Endothelial cell of umbilical vein (primary cell): Measurements from ENCODE around the gene DOCK4. TPM values are rescaled to one million over a fixed set of nuclear protein-coding genes. Genes with fewer than 3 reads are reported as not detected.

Source experiments
- BruUV-seq: library from RNA; stranded (reverse); fragments of 400-500 nt; replicated peaks from 2 replicates; lab custom pipeline; 2021; lab: Mats Ljungman, UMichigan
- CTCF ChIA-PET: fragments of 300-600, 350-600 bp; sonication (Branson Sonifier 250); formaldehyde crosslinking; loops from one replicate; lab custom pipeline; 2021; ENCODE audit warnings: antibody characterized with exemption, inconsistent platforms; lab: Charles Lee
- POLR2A ChIA-PET: fragments of 300-600, 350-600 bp; sonication (Branson Sonifier 250); formaldehyde crosslinking; loops from one replicate; lab custom pipeline; 2021; ENCODE audit warnings: antibody characterized with exemption, inconsistent platforms; lab: Charles Lee
- DNase-seq: peaks from one replicate; pipeline ENCODE4 v3.0.0-alpha.2; 2011; ENCODE audit warnings: low read depth, low spot score
- FAIRE-seq: peaks from 2 replicates; lab custom pipeline; 2011; peaks lifted over from hg19 to GRCh38; lab: Jason Lieb, UNC
- H2AFZ ChIP-seq: 2 replicates; pipeline ENCODE4 v1.6.0; 2012; ENCODE audit warnings: low read depth, low read length, control low read depth, inconsistent platforms
- H3K27ac ChIP-seq: 2 replicates; pipeline ENCODE4 v1.5.1; 2011; ENCODE audit warnings: low read depth, mild to moderate bottlenecking, control low read depth, low read length, moderate library complexity; ENCODE audit not compliant: insufficient read depth
- H3K27me3 ChIP-seq, 2 experiments: 2 replicates each; pipeline versions ENCODE4 v1.6.0 to v1.6.1; 2011; ENCODE audit warnings: low read length in 2 of 2, mixed read lengths in 1 of 2; ENCODE audit not compliant: control insufficient read depth in 2 of 2, insufficient read depth in 2 of 2
- H3K36me3 ChIP-seq, 2 experiments: 2 replicates in 1 of 2; 3 replicates in 1 of 2; pipeline ENCODE4 v1.5.1; 2011; ENCODE audit warnings: low read length in 2 of 2, mild to moderate bottlenecking in 1 of 2, moderate library complexity in 1 of 2; ENCODE audit not compliant: control insufficient read depth in 2 of 2, insufficient read depth in 2 of 2; ENCODE audit errors: extremely low read depth in 1 of 2
- H3K4me1 ChIP-seq: 3 replicates; pipeline ENCODE4 v1.5.1; 2011; ENCODE audit warnings: mild to moderate bottlenecking, low read length; ENCODE audit not compliant: control insufficient read depth, insufficient read depth; ENCODE audit errors: extremely low read depth
- H3K4me2 ChIP-seq: 2 replicates; pipeline ENCODE4 v1.6.1; 2011; ENCODE audit warnings: low read length, control low read depth, mixed read lengths; ENCODE audit not compliant: insufficient read depth
- H3K4me3 ChIP-seq, 3 experiments: fragments of 200-600 bp in 1 of 3; sonication (generic), shearing (Covaris generic) in 1 of 3; replicated peaks in 1 of 3; 2 replicates each; pipeline ENCODE4 v1.5.1; 2011 to 2016; ENCODE audit warnings: control low read depth in 3 of 3, low read length in 3 of 3, mild to moderate bottlenecking in 2 of 3, inconsistent platforms in 1 of 3, low read depth in 1 of 3, moderate library complexity in 1 of 3; ENCODE audit not compliant: insufficient read depth in 1 of 3
- H3K79me2 ChIP-seq: 2 replicates; pipeline ENCODE4 v1.6.0; 2012; ENCODE audit warnings: low read length, inconsistent platforms; ENCODE audit not compliant: control insufficient read depth, insufficient read depth
- H3K9ac ChIP-seq: replicated peaks from 2 replicates; pipeline ENCODE3; 2011; ENCODE audit warnings: low read length, control low read depth; ENCODE audit not compliant: insufficient read depth; ENCODE audit errors: extremely low read depth
- H3K9me1 ChIP-seq: replicated peaks from 3 replicates; pipeline ENCODE4 v1.6.0; 2011; ENCODE audit warnings: mild to moderate bottlenecking, low read length; ENCODE audit not compliant: control insufficient read depth, insufficient read depth; ENCODE audit errors: extremely low read depth
- H3K9me3 ChIP-seq: replicated peaks from 2 replicates; pipeline ENCODE4 v1.5.1; 2012; ENCODE audit warnings: low read length, inconsistent platforms; ENCODE audit not compliant: control insufficient read depth, insufficient read depth
- H4K20me1 ChIP-seq: replicated peaks from 2 replicates; pipeline ENCODE3; 2011; ENCODE audit warnings: mild to moderate bottlenecking, low read length; ENCODE audit not compliant: control insufficient read depth, insufficient read depth; ENCODE audit errors: extremely low read depth
- FOS ChIP-seq: IDR thresholded peaks from 2 replicates; pipeline ENCODE4 v1.6.1; 2011; ENCODE audit warnings: mild to moderate bottlenecking, low read length, moderate library complexity, borderline replicate concordance; ENCODE audit not compliant: insufficient read depth
- GATA2 ChIP-seq: IDR thresholded peaks from 2 replicates; pipeline ENCODE4 v1.7.0; 2011; ENCODE audit warnings: low read depth, mild to moderate bottlenecking, moderate library complexity, mixed read lengths, low read length; ENCODE audit not compliant: insufficient read length, insufficient read depth
- JUN ChIP-seq: IDR thresholded peaks from 2 replicates; pipeline ENCODE4 v1.6.1; 2011; ENCODE audit warnings: borderline replicate concordance, low read depth; ENCODE audit not compliant: insufficient read length, insufficient read depth
- MYC ChIP-seq: IDR thresholded peaks from one replicate; pipeline ENCODE4 v1.6.1; 2011; ENCODE audit warnings: mild to moderate bottlenecking, low read depth, low read length
- POLR2A ChIP-seq: IDR thresholded peaks from 2 replicates; pipeline ENCODE4 v1.6.1; 2012; ENCODE audit warnings: low read depth, mild to moderate bottlenecking, control low read depth, low read length
- POLR2AphosphoS5 ChIP-seq: IDR thresholded peaks from 2 replicates; pipeline ENCODE4 v1.6.1; 2012; ENCODE audit warnings: low read depth, mild to moderate bottlenecking, control low read depth, low read length, moderate library complexity; ENCODE audit not compliant: insufficient read depth
- dilution Hi-C: fragments of 300-500 bp; cut with MboI; formaldehyde crosslinking; loops from one replicate; pipeline ENCODE4 v1.15.0; 2019; ENCODE audit warnings: low sequenced_read_pairs; ENCODE audit not compliant: extremely low pct_ligation_motif_present
- intact Hi-C: fragments of 100-400 bp; cut with micrococcal nuclease; formaldehyde crosslinking; loops from one replicate; pipeline ENCODE4 v1.10.0; 2022
- polyA plus RNA-seq, 4 experiments: library from polyadenylated mRNA; depleted of rRNA in 3 of 4; stranded (reverse) in 3 of 4; unstranded in 1 of 4; fragments of >200 nt; gene quantifications; 2 replicates each; pipeline versions ENCODE4 v1.2.1 to v1.2.3, GENCODE V29; 2011 to 2012; ENCODE audit warnings: missing spikeins in 1 of 4
- total RNA-seq: library from RNA; stranded (reverse); gene quantifications from 2 replicates; pipeline ENCODE4 v1.2.3, GENCODE V29; 2021
- TF ChIP-seq, protein P1 (sequence below): IDR thresholded peaks from 2 replicates; pipeline ENCODE4 v1.6.1; 2011; ENCODE audit not compliant: insufficient read depth, insufficient read length
- TF ChIP-seq, protein P2 (sequence below), 2 donors: IDR thresholded peaks; 1 replicate in 1 of 2; 2 replicates in 1 of 2; pipeline ENCODE4 v1.5.1; 2011; ENCODE audit warnings: low read length in 2 of 2, mild to moderate bottlenecking in 2 of 2, moderate library complexity in 2 of 2, control low read depth in 1 of 2, inconsistent platforms in 1 of 2, low read depth in 1 of 2; ENCODE audit not compliant: insufficient read depth in 1 of 2; ENCODE audit errors: extremely low read depth in 1 of 2

The DOCK4 gene
- total and polyA plus RNA-seq, 2 donors (not counting 3 experiments of a cell fraction or from before 2014, with no cell fraction given): 47.4 to 164 TPM

- no peak overlapping the region for H3K4me3 ChIP-seq
- no peak overlapping the region for H3K4me2 ChIP-seq
- H3K27me3 ChIP-seq: no peaks in the 10 kb centered on the region
- no peak for FAIRE-seq
- no peak for DNase-seq
- dilution Hi-C loops: no loop called here
- peaks cover 6 to 22% of the 10 kb centered on the region in 2 experiments for H3K36me3 ChIP-seq
- no peaks in the 10 kb centered on the region for H3K4me1 ChIP-seq
- no peak overlapping the region for H3K27ac ChIP-seq
- TF ChIP-seq FOS: no peak
- no peak for TF ChIP-seq JUN
- TF ChIP-seq POLR2A: no peak
- no peak for TF ChIP-seq POLR2AphosphoS5
- TF ChIP-seq, protein P1, sequence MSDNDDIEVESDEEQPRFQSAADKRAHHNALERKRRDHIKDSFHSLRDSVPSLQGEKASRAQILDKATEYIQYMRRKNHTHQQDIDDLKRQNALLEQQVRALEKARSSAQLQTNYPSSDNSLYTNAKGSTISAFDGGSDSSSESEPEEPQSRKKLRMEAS: no peak
- TF ChIP-seq GATA2: no peak
- TF ChIP-seq MYC: no peak
- TF ChIP-seq, protein P2, sequence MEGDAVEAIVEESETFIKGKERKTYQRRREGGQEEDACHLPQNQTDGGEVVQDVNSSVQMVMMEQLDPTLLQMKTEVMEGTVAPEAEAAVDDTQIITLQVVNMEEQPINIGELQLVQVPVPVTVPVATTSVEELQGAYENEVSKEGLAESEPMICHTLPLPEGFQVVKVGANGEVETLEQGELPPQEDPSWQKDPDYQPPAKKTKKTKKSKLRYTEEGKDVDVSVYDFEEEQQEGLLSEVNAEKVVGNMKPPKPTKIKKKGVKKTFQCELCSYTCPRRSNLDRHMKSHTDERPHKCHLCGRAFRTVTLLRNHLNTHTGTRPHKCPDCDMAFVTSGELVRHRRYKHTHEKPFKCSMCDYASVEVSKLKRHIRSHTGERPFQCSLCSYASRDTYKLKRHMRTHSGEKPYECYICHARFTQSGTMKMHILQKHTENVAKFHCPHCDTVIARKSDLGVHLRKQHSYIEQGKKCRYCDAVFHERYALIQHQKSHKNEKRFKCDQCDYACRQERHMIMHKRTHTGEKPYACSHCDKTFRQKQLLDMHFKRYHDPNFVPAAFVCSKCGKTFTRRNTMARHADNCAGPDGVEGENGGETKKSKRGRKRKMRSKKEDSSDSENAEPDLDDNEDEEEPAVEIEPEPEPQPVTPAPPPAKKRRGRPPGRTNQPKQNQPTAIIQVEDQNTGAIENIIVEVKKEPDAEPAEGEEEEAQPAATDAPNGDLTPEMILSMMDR (IDR thresholded peaks at IDR 0.05; ENCODE audit: extremely low read depth in 1 of 2, insufficient read depth in 1 of 2, low read depth in 1 of 2, low read length in 2 of 2): no peak
- no TSS peak for BruUV-seq
- H4K20me1 ChIP-seq: no peaks in the 10 kb centered on the region
- no peaks in the 10 kb centered on the region for H3K9me1 ChIP-seq
- intact Hi-C loops: no loop called here
- ChIA-PET CTCF (interaction anchor here (2.2 kb wide), 2 partner anchors 35 to 67 kb away, joined by 6 to 11 read pairs; no protein-coding TSS in a partner anchor), POLR2A (no interaction called here)
- no peak overlapping the region for H2AFZ ChIP-seq
- no peaks in the 10 kb centered on the region for H3K9me3 ChIP-seq
- no peaks in the 10 kb centered on the region for H3K79me2 ChIP-seq
- H3K9ac ChIP-seq: no peak overlapping the region
Observed at GRCh38 chr7:111788286-111789047, 417.7 kb downstream of the DOCK4 start.
